ENCODE measurements around the gene TRPM3.

- no peak for TF ChIP-seq POLR2AphosphoS5 (IDR thresholded peaks at IDR 0.05; ENCODE audit: low read depth, low read length)
- TF ChIP-seq CTCF (IDR thresholded peaks at IDR 0.05; ENCODE audit: control extremely low read depth in 1 of 3, insufficient read depth in 1 of 3, low read depth in 1 of 3, low read length in 3 of 3), result no peak
- TF ChIP-seq EZH2 (IDR thresholded peaks at IDR 0.05; ENCODE audit: low read depth, low read length, severe bottlenecking), result no peak
- no peak for TF ChIP-seq FOSL1 (IDR thresholded peaks at IDR 0.05; ENCODE audit: insufficient read depth, low read depth, low read length)
- TF ChIP-seq SP4 (IDR thresholded peaks at IDR 0.05; ENCODE audit: low read length), result no peak
- TF ChIP-seq POLR2A (IDR thresholded peaks at IDR 0.05; ENCODE audit: control extremely low read depth in 1 of 2, low read depth in 2 of 2, low read length in 2 of 2), result no peak
- no peak for TF ChIP-seq EP300 (IDR thresholded peaks at IDR 0.05; ENCODE audit: borderline replicate concordance in 1 of 2, low read depth in 2 of 2, low read length in 2 of 2)
- TF ChIP-seq SUZ12 (IDR thresholded peaks at IDR 0.05; ENCODE audit: low read length), result no peak
- TF ChIP-seq TEAD4 (IDR thresholded peaks at IDR 0.05; ENCODE audit: low read depth, low read length), result no peak
- TF ChIP-seq RAD21 (IDR thresholded peaks at IDR 0.05 in 1 of 2, conservative IDR thresholded peaks at IDR 0.05 in 1 of 2; ENCODE audit: low read depth in 2 of 2, low read length in 2 of 2), result no peak
Measured at GRCh38 chr9:70995511-70995910, 125.9 kb downstream of the TRPM3 start.

Measured in H1 (cell line).